Fibroblast of lung (primary cell): ENCODE data around the gene TIMM29.

Experiments
- EZH2 ChIP-seq: IDR thresholded peaks from 2 replicates; pipeline ENCODE4 v1.5.1; 2012; ENCODE audit warnings: low read length, control low read depth, mild to moderate bottlenecking; ENCODE audit errors: missing control alignments
- TF ChIP-seq, protein P1 (sequence below), 2 donors: IDR thresholded peaks in 1 of 2; conservative IDR thresholded peaks in 1 of 2; 1 replicate in 1 of 2; 2 replicates in 1 of 2; pipeline ENCODE4 v1.5.1; 2011 to 2012; ENCODE audit warnings: low read length in 2 of 2, control low read depth in 1 of 2, inconsistent platforms in 1 of 2, low read depth in 1 of 2, mild to moderate bottlenecking in 1 of 2

DNA sequence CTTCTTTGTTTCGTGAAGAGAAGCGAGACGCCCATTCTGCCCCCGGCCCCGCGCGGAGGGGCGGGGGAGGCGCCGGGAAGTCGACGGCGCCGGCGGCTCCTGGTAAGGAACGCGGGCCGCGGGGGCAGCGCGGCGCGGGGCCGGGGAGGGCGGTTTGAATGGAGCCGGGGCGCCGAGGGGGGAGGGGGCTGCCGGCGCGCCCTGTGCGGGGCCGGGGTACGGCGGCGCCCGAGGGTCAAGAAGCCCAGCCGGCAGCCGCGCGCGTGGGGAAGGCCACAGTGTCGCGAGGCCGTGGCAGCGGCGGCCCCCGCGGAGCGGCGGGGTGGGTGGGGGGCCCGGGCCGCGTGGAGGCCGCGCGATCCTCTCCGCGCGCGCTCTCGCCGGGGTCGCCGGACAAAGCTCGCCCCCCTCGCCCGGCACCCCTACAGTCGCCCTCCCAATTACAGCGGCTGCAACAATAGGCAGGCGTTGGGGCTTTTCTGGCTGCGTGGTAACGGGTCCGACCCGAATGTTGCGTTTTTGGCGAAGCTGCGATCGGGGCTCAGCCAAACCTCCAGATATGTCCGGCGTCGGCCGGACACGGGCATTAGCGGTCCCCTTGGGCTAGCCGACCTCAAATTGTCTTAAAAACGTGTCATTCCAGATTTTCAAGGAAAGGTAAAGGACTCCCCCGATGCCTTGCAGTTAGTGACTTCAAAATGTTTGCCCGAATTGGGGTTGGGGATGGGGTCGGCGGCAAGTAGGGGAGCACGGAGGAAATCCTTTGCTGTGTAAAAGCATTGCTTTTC lies 32.7 kb downstream of the TIMM29 start:
- TF ChIP-seq, protein P1, sequence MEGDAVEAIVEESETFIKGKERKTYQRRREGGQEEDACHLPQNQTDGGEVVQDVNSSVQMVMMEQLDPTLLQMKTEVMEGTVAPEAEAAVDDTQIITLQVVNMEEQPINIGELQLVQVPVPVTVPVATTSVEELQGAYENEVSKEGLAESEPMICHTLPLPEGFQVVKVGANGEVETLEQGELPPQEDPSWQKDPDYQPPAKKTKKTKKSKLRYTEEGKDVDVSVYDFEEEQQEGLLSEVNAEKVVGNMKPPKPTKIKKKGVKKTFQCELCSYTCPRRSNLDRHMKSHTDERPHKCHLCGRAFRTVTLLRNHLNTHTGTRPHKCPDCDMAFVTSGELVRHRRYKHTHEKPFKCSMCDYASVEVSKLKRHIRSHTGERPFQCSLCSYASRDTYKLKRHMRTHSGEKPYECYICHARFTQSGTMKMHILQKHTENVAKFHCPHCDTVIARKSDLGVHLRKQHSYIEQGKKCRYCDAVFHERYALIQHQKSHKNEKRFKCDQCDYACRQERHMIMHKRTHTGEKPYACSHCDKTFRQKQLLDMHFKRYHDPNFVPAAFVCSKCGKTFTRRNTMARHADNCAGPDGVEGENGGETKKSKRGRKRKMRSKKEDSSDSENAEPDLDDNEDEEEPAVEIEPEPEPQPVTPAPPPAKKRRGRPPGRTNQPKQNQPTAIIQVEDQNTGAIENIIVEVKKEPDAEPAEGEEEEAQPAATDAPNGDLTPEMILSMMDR (conservative IDR thresholded peaks at IDR 0.05 in 1 of 2, IDR thresholded peaks at IDR 0.05 in 1 of 2; ENCODE audit: low read depth in 1 of 2, low read length in 2 of 2) = no peak
- TF ChIP-seq EZH2 = no peak
